MM.1S (cell line): ENCODE measurements around the gene CDH2.
A peak's percentile ranks its signal among the peaks of the same experiment; 100 is the strongest.

Source experiments
- DNase-seq: peaks from one replicate; pipeline ENCODE4 v3.0.0-alpha.2; 2015
- H2AFZ ChIP-seq: fragments of 300-600 bp; sonication (generic); 2 replicates; pipeline ENCODE4 v1.6.0; 2016; ENCODE audit warnings: antibody characterized with exemption, low read length
- H3F3A ChIP-seq: fragments of 300-600 bp; sonication (generic); 2 replicates; pipeline ENCODE4 v1.6.1; 2016; ENCODE audit warnings: mild to moderate bottlenecking, antibody characterized with exemption, low read length, moderate library complexity, mixed read lengths; ENCODE audit not compliant: insufficient read depth
- H3K27ac ChIP-seq: fragments of 300-600 bp; sonication (generic); 2 replicates; pipeline ENCODE4 v1.5.1; 2016; ENCODE audit warnings: mild to moderate bottlenecking, low read length
- H3K27me3 ChIP-seq: fragments of 300-600 bp; sonication (generic); replicated peaks from 2 replicates; pipeline ENCODE4 v1.6.0; 2016; ENCODE audit warnings: low read length; ENCODE audit not compliant: insufficient read depth
- H3K36me3 ChIP-seq: fragments of 300-600 bp; sonication (generic); replicated peaks from 2 replicates; pipeline ENCODE4 v1.6.1; 2016; ENCODE audit warnings: mild to moderate bottlenecking, low read length, mixed read lengths; ENCODE audit not compliant: insufficient read depth
- H3K4me1 ChIP-seq: fragments of 300-600 bp; sonication (generic); 2 replicates; pipeline ENCODE4 v1.6.1; 2016; ENCODE audit warnings: low read length, mixed read lengths
- H3K4me2 ChIP-seq: fragments of 300-600 bp; sonication (generic); 2 replicates; pipeline ENCODE4 v1.6.0; 2016; ENCODE audit warnings: low read depth, low read length
- H3K4me3 ChIP-seq: fragments of 300-600 bp; sonication (generic); 2 replicates; pipeline ENCODE4 v1.5.1; 2016; ENCODE audit warnings: low read length, mixed read lengths
- H3K79me2 ChIP-seq: fragments of 300-600 bp; sonication (generic); 2 replicates; pipeline ENCODE4 v1.6.1; 2016; ENCODE audit warnings: mixed run types, low read length, mixed read lengths
- H3K9ac ChIP-seq: fragments of 300-600 bp; sonication (generic); 2 replicates; pipeline ENCODE4 v1.6.1; 2016; ENCODE audit warnings: low read length, mixed read lengths
- H3K9me2 ChIP-seq: fragments of 300-600 bp; sonication (generic); replicated peaks from 2 replicates; pipeline ENCODE4 v1.6.1; 2016; ENCODE audit warnings: mild to moderate bottlenecking, low read length, mixed read lengths; ENCODE audit not compliant: insufficient read depth
- H3K9me3 ChIP-seq: fragments of 300-600 bp; sonication (generic); replicated peaks from 2 replicates; pipeline ENCODE4 v1.6.1; 2016; ENCODE audit warnings: mild to moderate bottlenecking, low read length, mixed read lengths; ENCODE audit not compliant: insufficient read depth
- H4K20me1 ChIP-seq: fragments of 300-600 bp; sonication (generic); 2 replicates; pipeline ENCODE4 v1.6.1; 2016; ENCODE audit warnings: mild to moderate bottlenecking, low read length, moderate library complexity, mixed read lengths; ENCODE audit not compliant: insufficient read depth
- EZH2 ChIP-seq: fragments of 300-600 bp; sonication (generic); optimal IDR thresholded peaks from 2 replicates; pipeline ENCODE3; 2017; ENCODE audit warnings: low read depth, mild to moderate bottlenecking, antibody characterized with exemption, low read length, mixed read lengths
- EZH2phosphoT487 ChIP-seq: fragments of 300-600 bp; sonication (generic); IDR thresholded peaks from 2 replicates; pipeline ENCODE4 v1.6.1; 2018; ENCODE audit warnings: antibody characterized with exemption, low read length
- TF ChIP-seq, protein P1 (sequence below): fragments of 300-600 bp; sonication (generic); IDR thresholded peaks from 2 replicates; pipeline ENCODE4 v1.5.1; 2016; ENCODE audit warnings: antibody characterized with exemption, low read length, mixed read lengths

The CDH2 gene

DNA sequence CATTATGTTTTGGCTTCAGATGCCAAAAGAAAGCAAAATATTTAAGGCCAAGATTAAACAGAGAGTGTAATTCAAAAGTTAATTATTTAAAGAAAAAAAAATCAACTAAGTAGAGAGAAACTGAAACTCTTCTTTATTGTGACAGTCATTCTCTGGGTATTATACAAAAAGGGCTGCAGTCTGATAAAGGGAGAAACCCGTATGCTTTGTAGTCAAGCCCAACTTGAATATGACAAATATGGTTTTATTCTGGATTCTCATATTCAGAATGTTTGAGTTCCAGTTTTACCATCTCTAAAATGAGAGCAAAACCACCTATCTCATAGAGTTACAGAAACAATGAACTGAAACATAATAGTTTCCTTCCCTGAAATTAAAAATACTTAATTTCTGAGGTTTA lies 8.2 kb downstream of the CDH2 start:
- Histone ChIP-seq H3K9ac (peak overlapping the region; percentile 15; the same call in 1 of the 2 replicates), H3K36me3 (no peaks in the 10 kb centered on the region), H3K4me2 (peak overlapping the region; percentile 61), H3K79me2 (peaks cover 6% of the 10 kb centered on the region), H3K27ac (peak overlapping the region; percentile 24; the same call in 1 of the 2 replicates), H3F3A (0 out of 2 replicates have a peak, but pooled peaks cover 11% of the 10 kb centered on the region), H3K9me2 (no peaks in the 10 kb centered on the region), H4K20me1 (no peaks in the 10 kb centered on the region), H2AFZ (no peak overlapping the region), H3K27me3 (no peaks in the 10 kb centered on the region), H3K4me1 (peaks cover 18% of the 10 kb centered on the region), H3K9me3 (no peaks in the 10 kb centered on the region), H3K4me3 (peak overlapping the region; percentile 12; the same call in 1 of the 2 replicates)
- DNase-seq = peak; percentile 59
- TF ChIP-seq, protein P1, sequence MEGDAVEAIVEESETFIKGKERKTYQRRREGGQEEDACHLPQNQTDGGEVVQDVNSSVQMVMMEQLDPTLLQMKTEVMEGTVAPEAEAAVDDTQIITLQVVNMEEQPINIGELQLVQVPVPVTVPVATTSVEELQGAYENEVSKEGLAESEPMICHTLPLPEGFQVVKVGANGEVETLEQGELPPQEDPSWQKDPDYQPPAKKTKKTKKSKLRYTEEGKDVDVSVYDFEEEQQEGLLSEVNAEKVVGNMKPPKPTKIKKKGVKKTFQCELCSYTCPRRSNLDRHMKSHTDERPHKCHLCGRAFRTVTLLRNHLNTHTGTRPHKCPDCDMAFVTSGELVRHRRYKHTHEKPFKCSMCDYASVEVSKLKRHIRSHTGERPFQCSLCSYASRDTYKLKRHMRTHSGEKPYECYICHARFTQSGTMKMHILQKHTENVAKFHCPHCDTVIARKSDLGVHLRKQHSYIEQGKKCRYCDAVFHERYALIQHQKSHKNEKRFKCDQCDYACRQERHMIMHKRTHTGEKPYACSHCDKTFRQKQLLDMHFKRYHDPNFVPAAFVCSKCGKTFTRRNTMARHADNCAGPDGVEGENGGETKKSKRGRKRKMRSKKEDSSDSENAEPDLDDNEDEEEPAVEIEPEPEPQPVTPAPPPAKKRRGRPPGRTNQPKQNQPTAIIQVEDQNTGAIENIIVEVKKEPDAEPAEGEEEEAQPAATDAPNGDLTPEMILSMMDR = no peak
- TF ChIP-seq EZH2 (no peak), EZH2phosphoT487 (no peak)

DNA sequence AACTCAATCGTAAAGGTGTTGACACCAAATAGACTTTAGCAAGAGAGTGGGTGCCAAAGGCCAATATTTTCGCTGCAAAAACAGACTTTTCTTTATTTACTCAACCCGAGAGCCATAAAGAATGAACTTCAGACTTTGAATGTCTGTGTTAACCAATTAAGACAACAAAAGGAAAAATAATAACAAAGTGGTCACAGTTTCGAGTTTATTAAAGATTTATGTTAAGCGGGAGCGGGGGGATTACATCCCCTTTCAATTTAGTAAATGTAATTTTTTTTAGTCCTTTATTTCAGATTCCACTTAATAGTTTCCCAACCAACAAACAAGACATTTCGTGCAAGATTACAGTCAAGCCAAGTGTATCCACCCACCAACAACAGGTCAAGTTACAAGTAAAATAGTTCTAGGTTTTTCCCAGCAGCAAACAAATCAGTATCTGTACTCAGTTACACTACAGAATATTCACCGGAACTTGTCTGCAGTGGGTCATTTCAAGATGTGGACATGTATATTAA lies 9.0 kb downstream of the CDH2 start:
- Histone ChIP-seq H3K4me3 (no peak overlapping the region), H3K27me3 (no peaks in the 10 kb centered on the region), H3K9me3 (no peaks in the 10 kb centered on the region), H3K9me2 (no peaks in the 10 kb centered on the region), H3K27ac (no peak overlapping the region), H3K4me2 (no peak overlapping the region), H2AFZ (no peak overlapping the region), H3K36me3 (no peaks in the 10 kb centered on the region), H4K20me1 (no peaks in the 10 kb centered on the region), H3F3A (0 out of 2 replicates have a peak, but pooled peaks cover 11% of the 10 kb centered on the region), H3K79me2 (peaks cover 6% of the 10 kb centered on the region), H3K4me1 (peaks cover 23% of the 10 kb centered on the region), H3K9ac (no peak overlapping the region)
- DNase-seq = no peak
- TF ChIP-seq EZH2 = no peak
- no peak for TF ChIP-seq EZH2phosphoT487
- TF ChIP-seq, protein P1 = no peak

DNA sequence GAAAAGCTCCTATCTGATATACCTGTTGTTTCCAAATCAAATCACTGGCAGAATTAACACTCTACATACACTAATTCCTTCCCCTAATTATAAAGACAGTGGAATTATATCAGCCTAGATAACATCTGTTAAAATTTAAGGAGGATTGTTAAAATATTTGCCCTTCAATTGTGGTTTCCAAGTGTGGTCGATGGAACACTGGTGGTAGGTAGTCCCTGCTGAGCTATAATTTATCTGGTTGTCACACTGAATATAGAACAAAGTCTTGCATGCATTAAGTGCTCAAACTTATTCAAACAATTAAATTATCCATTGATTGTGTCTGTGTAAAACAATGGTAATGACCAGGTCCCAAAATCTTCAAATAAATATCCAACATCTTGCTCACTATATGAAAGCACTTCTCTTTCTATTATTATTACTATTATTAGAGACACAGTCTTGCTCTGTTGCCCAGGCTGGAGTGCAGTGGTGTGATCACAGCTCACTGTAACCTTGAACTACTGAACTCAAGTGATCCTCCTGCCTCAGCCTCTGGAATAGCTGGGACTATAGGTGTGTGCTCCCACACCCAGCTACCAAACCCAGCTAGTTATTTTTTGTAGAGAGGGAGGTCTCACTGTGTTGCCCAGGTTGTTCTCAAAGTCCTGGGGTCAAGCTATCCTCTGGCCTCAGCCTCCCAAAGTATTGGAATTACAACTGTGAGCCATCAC lies 12.0 kb downstream of the CDH2 start:
- Histone ChIP-seq H3K27me3 (no peaks in the 10 kb centered on the region), H3K4me3 (no peak overlapping the region), H3K79me2 (peaks cover 9% of the 10 kb centered on the region), H2AFZ (no peak overlapping the region), H3K9ac (no peak overlapping the region), H3K9me3 (no peaks in the 10 kb centered on the region), H3F3A (0 out of 2 replicates have a peak, but pooled peaks cover 11% of the 10 kb centered on the region), H3K27ac (no peak overlapping the region), H3K36me3 (no peaks in the 10 kb centered on the region), H3K9me2 (no peaks in the 10 kb centered on the region), H3K4me1 (peaks cover 22% of the 10 kb centered on the region), H3K4me2 (no peak overlapping the region), H4K20me1 (no peaks in the 10 kb centered on the region)
- no peak for TF ChIP-seq EZH2phosphoT487
- no peak for TF ChIP-seq EZH2
- TF ChIP-seq, protein P1 = no peak
- no peak for DNase-seq
